Activated naive CD4-positive, alpha-beta T cell treated with anti-CD3 and anti-CD28 coated beads, Interleukin-2, amount 50 U/mL, for 24 hours (primary cell): ENCODE results near the gene UVSSA.

ENCODE experiments used
- H3K27ac Mint-ChIP-seq: one replicate; pipeline ENCODE4 v1.8.0; 2021; ENCODE audit warnings: mild to moderate bottlenecking, mixed read lengths
- H3K27me3 Mint-ChIP-seq: one replicate; pipeline ENCODE4 v1.8.0; 2021; ENCODE audit warnings: mixed read lengths
- H3K36me3 Mint-ChIP-seq: one replicate; pipeline ENCODE4 v1.8.0; 2021; ENCODE audit warnings: mixed read lengths
- H3K4me1 Mint-ChIP-seq: one replicate; pipeline ENCODE4 v1.8.0; 2021; ENCODE audit warnings: mixed read lengths
- H3K4me3 Mint-ChIP-seq: one replicate; pipeline ENCODE4 v1.8.0; 2021; ENCODE audit warnings: mild to moderate bottlenecking, mixed read lengths
- H3K9me3 Mint-ChIP-seq: one replicate; pipeline ENCODE4 v1.8.0; 2021; ENCODE audit warnings: mixed read lengths

The UVSSA gene

GRCh38 chr4:1406981-1407656 lies 60.1 kb downstream of the UVSSA start:
- Mint-ChIP-seq H3K4me3 (peak overlapping the region; percentile 15), H3K27ac (no peak overlapping the region), H3K36me3 (peaks cover 2% of the 10 kb centered on the region), H3K4me1 (peaks cover 7% of the 10 kb centered on the region), H3K27me3 (peaks cover 39% of the 10 kb centered on the region), H3K9me3 (no peaks in the 10 kb centered on the region)

GRCh38 chr4:1407657-1408333 lies 60.8 kb downstream of the UVSSA start:
- H3K4me3 Mint-ChIP-seq, result no peak overlapping the region
- H3K36me3 Mint-ChIP-seq, result peaks cover 2% of the 10 kb centered on the region
- peaks cover 37% of the 10 kb centered on the region for H3K27me3 Mint-ChIP-seq

GRCh38 chr4:1408418-1408817 lies 61.4 kb downstream of the UVSSA start:
- Mint-ChIP-seq H3K27me3 (peaks cover 41% of the 10 kb centered on the region), H3K36me3 (peaks cover 2% of the 10 kb centered on the region), H3K4me3 (no peak overlapping the region), H3K4me1 (peaks cover 7% of the 10 kb centered on the region), H3K9me3 (no peaks in the 10 kb centered on the region), H3K27ac (peak overlapping the region; percentile 87)

More at GRCh38 chr4:1407657-1408333, 60.8 kb downstream of the UVSSA start:
- Mint-ChIP-seq H3K27ac (peak overlapping the region; percentile 59), H3K9me3 (no peaks in the 10 kb centered on the region), H3K4me1 (peaks cover 7% of the 10 kb centered on the region)

- Mint-ChIP-seq H3K27ac (no peak overlapping the region), H3K36me3 (peaks cover 2% of the 10 kb centered on the region), H3K9me3 (no peaks in the 10 kb centered on the region), H3K27me3 (peaks cover 43% of the 10 kb centered on the region), H3K4me3 (no peak overlapping the region), H3K4me1 (peaks cover 10% of the 10 kb centered on the region)
Observed at GRCh38 chr4:1409079-1409478, 62.1 kb downstream of the UVSSA start.

- Mint-ChIP-seq H3K9me3 (no peaks in the 10 kb centered on the region), H3K36me3 (peaks cover 2% of the 10 kb centered on the region), H3K4me1 (peaks cover 11% of the 10 kb centered on the region), H3K27me3 (peaks cover 43% of the 10 kb centered on the region), H3K4me3 (no peak overlapping the region), H3K27ac (no peak overlapping the region)
Observed at GRCh38 chr4:1409491-1410425, 62.8 kb downstream of the UVSSA start.

- Mint-ChIP-seq H3K27ac (no peak overlapping the region), H3K27me3 (peaks cover 43% of the 10 kb centered on the region), H3K9me3 (no peaks in the 10 kb centered on the region)
Observed at GRCh38 chr4:1410491-1411325, 63.7 kb downstream of the UVSSA start.

GRCh38 chr4:1411436-1412375 lies 64.7 kb downstream of the UVSSA start:
- no peak overlapping the region for H3K27ac Mint-ChIP-seq
- no peak overlapping the region for H3K4me3 Mint-ChIP-seq
- H3K36me3 Mint-ChIP-seq, result peaks cover 2% of the 10 kb centered on the region

More at GRCh38 chr4:1410491-1411325, 63.7 kb downstream of the UVSSA start:
- Mint-ChIP-seq H3K4me1 (peaks cover 7% of the 10 kb centered on the region), H3K4me3 (no peak overlapping the region), H3K36me3 (peaks cover 2% of the 10 kb centered on the region)

GRCh38 chr4:1412376-1413203 lies 65.6 kb downstream of the UVSSA start:
- peaks cover 47% of the 10 kb centered on the region for H3K27me3 Mint-ChIP-seq
- no peak overlapping the region for H3K4me3 Mint-ChIP-seq
- peaks cover 2% of the 10 kb centered on the region for H3K36me3 Mint-ChIP-seq
- H3K27ac Mint-ChIP-seq, result no peak overlapping the region
- H3K9me3 Mint-ChIP-seq, result no peaks in the 10 kb centered on the region
- H3K4me1 Mint-ChIP-seq, result peaks cover 7% of the 10 kb centered on the region

More at GRCh38 chr4:1411436-1412375, 64.7 kb downstream of the UVSSA start:
- H3K4me1 Mint-ChIP-seq, result peaks cover 7% of the 10 kb centered on the region
- H3K9me3 Mint-ChIP-seq, result no peaks in the 10 kb centered on the region
- H3K27me3 Mint-ChIP-seq, result peaks cover 52% of the 10 kb centered on the region

- Mint-ChIP-seq H3K9me3 (no peaks in the 10 kb centered on the region), H3K27me3 (peaks cover 45% of the 10 kb centered on the region), H3K4me3 (no peak overlapping the region), H3K27ac (no peak overlapping the region), H3K36me3 (peaks cover 2% of the 10 kb centered on the region), H3K4me1 (peaks cover 7% of the 10 kb centered on the region)
Observed at GRCh38 chr4:1413204-1413663, 66.2 kb downstream of the UVSSA start.

- Mint-ChIP-seq H3K4me1 (peaks cover 4% of the 10 kb centered on the region), H3K27me3 (peaks cover 43% of the 10 kb centered on the region), H3K36me3 (no peaks in the 10 kb centered on the region), H3K4me3 (peak overlapping the region; percentile 20), H3K9me3 (no peaks in the 10 kb centered on the region), H3K27ac (no peak overlapping the region)
Observed at GRCh38 chr4:1413687-1414479, 66.9 kb downstream of the UVSSA start.

- H3K9me3 Mint-ChIP-seq, result no peaks in the 10 kb centered on the region
- H3K36me3 Mint-ChIP-seq, result no peaks in the 10 kb centered on the region
- H3K4me3 Mint-ChIP-seq, result no peak overlapping the region
- peaks cover 40% of the 10 kb centered on the region for H3K27me3 Mint-ChIP-seq
- H3K27ac Mint-ChIP-seq, result peak overlapping the region; percentile 38
- H3K4me1 Mint-ChIP-seq, result peaks cover 4% of the 10 kb centered on the region
Observed at GRCh38 chr4:1414831-1415680, 68.0 kb downstream of the UVSSA start.

GRCh38 chr4:1415681-1415981 lies 68.6 kb downstream of the UVSSA start:
- no peaks in the 10 kb centered on the region for H3K36me3 Mint-ChIP-seq
- H3K9me3 Mint-ChIP-seq, result no peaks in the 10 kb centered on the region
- H3K27ac Mint-ChIP-seq, result peak overlapping the region; percentile 38
- H3K4me3 Mint-ChIP-seq, result no peak overlapping the region
- H3K27me3 Mint-ChIP-seq, result peaks cover 39% of the 10 kb centered on the region
- peaks cover 4% of the 10 kb centered on the region for H3K4me1 Mint-ChIP-seq
